Measurements from ENCODE around the gene MED1. TPM values are rescaled to one million over a fixed set of nuclear protein-coding genes. Genes with fewer than 3 reads are reported as not detected.

The MED1 gene
- total RNA-seq, 1 donor from 2014 or later: 21.8 TPM

DNA sequence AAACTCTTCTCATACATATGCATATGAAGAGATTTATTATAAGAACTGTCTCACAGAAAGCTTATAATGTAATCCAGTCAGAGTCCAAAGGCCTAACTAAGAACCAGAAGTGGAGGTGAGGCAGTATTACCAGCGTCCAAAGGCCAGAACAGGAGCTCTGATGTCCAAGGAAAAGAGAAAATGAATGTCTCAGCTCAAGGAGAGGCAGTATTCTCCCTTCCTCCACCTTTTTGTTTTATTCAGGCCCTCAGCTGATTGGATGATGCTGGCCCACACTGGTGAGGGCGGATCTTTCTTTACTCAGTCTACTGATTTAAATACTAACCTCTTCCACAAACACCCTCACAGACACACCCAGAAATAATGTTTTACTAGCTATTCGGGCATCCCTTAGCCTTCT is 93.1 kb downstream of the MED1 start:
- DNase-seq: no peak
- TF ChIP-seq, protein P1, sequence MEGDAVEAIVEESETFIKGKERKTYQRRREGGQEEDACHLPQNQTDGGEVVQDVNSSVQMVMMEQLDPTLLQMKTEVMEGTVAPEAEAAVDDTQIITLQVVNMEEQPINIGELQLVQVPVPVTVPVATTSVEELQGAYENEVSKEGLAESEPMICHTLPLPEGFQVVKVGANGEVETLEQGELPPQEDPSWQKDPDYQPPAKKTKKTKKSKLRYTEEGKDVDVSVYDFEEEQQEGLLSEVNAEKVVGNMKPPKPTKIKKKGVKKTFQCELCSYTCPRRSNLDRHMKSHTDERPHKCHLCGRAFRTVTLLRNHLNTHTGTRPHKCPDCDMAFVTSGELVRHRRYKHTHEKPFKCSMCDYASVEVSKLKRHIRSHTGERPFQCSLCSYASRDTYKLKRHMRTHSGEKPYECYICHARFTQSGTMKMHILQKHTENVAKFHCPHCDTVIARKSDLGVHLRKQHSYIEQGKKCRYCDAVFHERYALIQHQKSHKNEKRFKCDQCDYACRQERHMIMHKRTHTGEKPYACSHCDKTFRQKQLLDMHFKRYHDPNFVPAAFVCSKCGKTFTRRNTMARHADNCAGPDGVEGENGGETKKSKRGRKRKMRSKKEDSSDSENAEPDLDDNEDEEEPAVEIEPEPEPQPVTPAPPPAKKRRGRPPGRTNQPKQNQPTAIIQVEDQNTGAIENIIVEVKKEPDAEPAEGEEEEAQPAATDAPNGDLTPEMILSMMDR (IDR thresholded peaks at IDR 0.05; ENCODE audit: borderline replicate concordance): no peak
- H3K9me3 ChIP-seq (replicated peaks): no peaks in the 10 kb centered on the region
- H3K27me3 ChIP-seq (ENCODE audit: low read depth): no peaks in the 10 kb centered on the region
- H3K27ac ChIP-seq (replicated peaks): no peak overlapping the region
- H3K4me1 ChIP-seq: peaks cover 52% of the 10 kb centered on the region
- intact Hi-C loops (cut with micrococcal nuclease): no loop called here
- no peak overlapping the region for H3K4me3 ChIP-seq
- no peaks in the 10 kb centered on the region for H3K36me3 ChIP-seq

DNA sequence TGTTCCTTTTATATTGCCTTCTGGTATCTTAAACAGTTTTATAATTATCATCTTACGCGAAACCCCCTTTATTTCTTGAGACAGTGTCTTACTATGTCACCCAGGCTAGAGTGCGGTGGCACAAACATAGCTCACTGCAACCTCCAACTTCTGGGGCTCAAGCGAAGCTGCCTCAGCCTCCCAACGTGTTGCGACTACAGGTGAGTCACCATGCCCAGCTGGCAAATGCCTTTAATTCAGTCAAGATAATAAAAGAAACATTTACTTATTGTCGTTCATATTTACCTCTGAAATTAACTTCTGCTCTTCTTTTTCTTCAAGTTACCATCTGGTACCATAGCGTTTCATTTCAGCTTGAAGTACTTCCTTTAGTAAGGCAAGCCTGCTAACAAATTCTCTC is 93.6 kb downstream of the MED1 start:
- intact Hi-C loops (cut with micrococcal nuclease): no loop called here
- Histone ChIP-seq H3K36me3 (no peaks in the 10 kb centered on the region), H3K4me1 (peaks cover 57% of the 10 kb centered on the region), H3K27me3 (ENCODE audit: low read depth) (no peaks in the 10 kb centered on the region), H3K27ac (replicated peaks) (no peak overlapping the region), H3K4me3 (no peak overlapping the region), H3K9me3 (replicated peaks) (no peaks in the 10 kb centered on the region)
- TF ChIP-seq, protein P1 (IDR thresholded peaks at IDR 0.05; ENCODE audit: borderline replicate concordance): no peak
- DNase-seq: no peak

Other genes with a start within 250 kb of the MED1 start
- gene STAC2, start 225.3 kb downstream of the MED1 start, total RNA-seq: 0.36 TPM
- gene FBXL20, start 49.6 kb downstream of the MED1 start, total RNA-seq: 14.2 TPM
- 19.7 TPM for gene CDK12, start 10.2 kb upstream of the MED1 start, total RNA-seq
- not detected for gene NEUROD2, start 156.7 kb upstream of the MED1 start, total RNA-seq
- gene PPP1R1B, start 175.7 kb upstream of the MED1 start, total RNA-seq: 0.36 TPM
- gene STARD3, start 185.9 kb upstream of the MED1 start, total RNA-seq: 15.7 TPM
- 5,825 TPM for gene TCAP, start 214.1 kb upstream of the MED1 start, total RNA-seq
- gene PNMT, start 217.2 kb upstream of the MED1 start, total RNA-seq: 7.6 TPM
- 10.7 TPM for gene PGAP3, start 236.8 kb upstream of the MED1 start, total RNA-seq
- gene ERBB2, start 248.8 kb upstream of the MED1 start, total RNA-seq: 61.0 TPM

Measured in left ventricle myocardium inferior (tissue), 1 donor.